Activated naive CD4-positive, alpha-beta T cell treated with Interleukin-2 at 50 U/mL for 16 hours (primary cell): ENCODE results near the gene MT1F.
A peak's percentile ranks its signal among the peaks of the same experiment; 100 is the strongest.
"Not testable (repeated sequence)": the region's sequence is repeated elsewhere in the genome, so short reads cannot be mapped to it uniquely, and the experiment has no call there.

Source experiments
- DNase-seq: peaks from one replicate; pipeline ENCODE4 v3.0.0-alpha.2; 2020

MT1F gene

DNA sequence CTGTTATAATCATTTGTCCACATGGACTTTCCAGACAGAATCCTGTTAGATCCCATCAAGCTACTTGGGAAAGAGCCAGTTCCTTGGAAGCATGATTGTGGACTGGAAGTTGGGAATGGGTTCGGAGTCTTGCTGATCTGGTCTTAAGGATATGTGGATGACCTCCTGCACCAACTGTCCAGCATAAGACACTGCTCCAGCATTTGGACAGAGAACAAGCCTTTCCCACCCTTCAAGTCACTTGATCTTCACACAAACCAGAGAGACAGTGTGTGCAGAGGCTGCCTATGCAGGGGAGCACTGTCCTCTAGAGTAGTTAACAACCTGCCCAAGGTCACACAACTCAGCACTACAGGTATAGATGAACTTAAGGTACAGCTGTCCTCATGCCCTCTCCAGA, 11.9 kb upstream of the MT1F start:
- no peak for DNase-seq

DNA sequence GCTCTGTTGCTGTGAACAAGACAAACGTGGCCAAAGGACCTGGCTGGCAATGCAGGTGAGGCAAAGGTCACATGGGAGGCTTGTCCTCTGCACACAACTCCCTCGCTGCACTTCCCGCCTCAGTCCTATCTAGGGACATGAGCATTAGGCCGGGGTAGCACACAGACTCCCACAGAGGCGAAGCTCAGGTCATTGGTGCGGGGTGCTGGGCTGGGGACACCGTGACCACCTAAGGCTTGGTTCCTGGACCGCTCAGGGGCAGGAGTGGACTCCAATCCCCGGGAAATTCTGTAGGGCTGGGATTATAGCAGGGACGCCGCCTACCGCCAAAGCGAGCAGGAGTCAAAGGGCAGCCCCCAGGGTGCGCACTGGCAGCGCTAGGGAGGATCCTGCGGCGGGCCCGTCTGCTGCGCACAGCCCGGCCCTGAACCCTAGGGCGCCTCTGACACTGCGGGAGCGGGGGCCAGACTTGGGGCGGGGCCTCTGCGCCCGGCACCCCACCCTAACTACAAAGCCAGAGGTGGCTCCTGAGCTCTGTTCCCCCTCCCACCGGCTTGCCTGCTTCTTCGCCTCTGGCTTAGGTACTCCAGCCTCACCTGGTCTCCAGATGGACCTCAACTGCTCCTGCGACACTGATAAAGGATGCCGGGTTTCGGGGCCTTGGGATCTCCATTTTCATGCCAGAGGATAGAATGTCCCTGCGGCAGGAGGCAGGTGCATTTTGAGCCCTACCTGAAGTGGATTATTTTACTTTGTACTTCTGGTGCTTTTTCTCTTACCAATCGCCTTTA, 9.9 kb upstream of the MT1F start:
- DNase-seq: no peak

DNA sequence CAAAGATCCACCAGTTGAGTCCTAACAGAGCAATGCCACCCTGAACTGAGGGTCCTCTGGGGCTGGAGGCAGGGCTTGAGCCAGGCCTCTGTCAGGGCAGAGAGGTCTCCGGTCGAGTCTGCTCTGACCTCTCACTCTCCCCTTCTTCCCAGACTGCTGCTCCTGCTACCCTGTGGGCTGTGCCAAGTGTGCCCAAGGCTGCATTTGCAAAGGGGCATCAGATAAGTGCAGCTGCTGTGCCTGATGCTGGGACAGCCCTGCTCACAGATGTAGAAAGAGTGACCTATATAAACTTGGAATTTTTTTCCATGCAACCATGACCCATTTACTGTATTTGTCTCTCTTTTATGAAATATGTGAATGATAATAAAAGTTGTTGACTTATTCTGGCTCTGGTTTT, 8.5 kb upstream of the MT1F start:
- no peak for DNase-seq

DNA sequence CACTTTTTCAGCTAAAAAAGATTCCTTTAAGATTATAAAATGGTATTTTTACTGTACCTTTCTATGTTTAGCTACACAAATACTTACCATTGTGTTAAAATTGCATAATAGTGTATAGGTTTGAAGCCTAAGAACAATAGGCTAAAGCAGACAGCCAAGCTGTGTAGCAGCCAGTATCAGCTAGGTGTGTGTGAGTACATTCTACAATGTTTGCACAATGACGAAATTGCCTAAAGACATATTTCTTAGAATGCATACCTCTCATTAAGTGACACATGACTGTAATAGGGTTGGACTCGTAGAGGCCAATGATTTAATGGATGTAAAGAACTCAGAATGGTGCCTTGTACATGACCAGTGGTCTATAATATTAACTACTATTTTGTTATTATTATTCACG, 7.9 kb upstream of the MT1F start:
- DNase-seq: no peak

- DNase-seq: no peak
Observed at GRCh38 chr16:56651586-56651985, 6.2 kb upstream of the MT1F start, which contains the start of gene MT1B. TSS of gene MT1B (plus strand) at chr16:56651886. CDS start at chr16:56651954, 68 bp downstream.

DNA sequence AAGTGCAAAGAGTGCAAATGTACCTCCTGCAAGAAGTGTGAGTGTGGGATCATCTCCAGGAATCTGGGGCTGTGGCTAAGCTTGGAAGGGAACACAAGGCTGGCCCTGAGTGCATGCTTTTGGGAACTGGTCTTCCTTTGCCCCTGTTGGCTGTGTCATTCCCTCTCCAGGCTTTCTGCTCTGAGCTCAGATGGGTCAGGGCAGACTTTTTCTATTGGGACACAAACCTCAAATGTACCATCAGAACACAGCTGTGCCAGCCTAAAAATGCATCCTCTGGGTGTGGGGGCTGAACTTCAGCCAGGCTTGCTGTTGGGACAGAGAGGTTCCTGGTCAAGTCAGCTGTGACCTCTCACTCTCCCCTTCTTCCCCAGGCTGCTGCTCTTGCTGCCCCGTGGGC, 5.2 kb upstream of the MT1F start:
- DNase-seq: no peak

DNA sequence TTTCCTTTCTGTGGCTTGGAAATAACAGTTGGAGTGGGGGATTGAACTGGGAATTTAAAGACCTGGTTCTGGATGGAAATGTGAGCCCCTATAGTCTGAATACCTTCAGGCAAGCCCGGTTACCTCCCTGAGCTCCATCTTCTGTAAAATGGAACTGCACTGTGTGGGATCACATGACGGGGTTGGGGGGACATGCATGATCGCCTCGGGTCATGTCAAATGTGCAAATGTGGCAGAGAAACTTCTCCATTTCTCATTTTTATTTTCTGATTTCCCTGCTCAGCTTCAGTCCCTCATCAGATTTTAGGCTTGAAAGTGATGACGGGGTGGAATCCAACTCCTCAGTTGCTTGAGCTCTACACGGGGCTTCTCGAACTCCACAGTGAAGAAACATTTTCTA, 4.5 kb upstream of the MT1F start:
- no peak for DNase-seq

GRCh38 chr16:56658327-56658875, 642 bp downstream of the MT1F start:
- DNase-seq: no peak

DNA sequence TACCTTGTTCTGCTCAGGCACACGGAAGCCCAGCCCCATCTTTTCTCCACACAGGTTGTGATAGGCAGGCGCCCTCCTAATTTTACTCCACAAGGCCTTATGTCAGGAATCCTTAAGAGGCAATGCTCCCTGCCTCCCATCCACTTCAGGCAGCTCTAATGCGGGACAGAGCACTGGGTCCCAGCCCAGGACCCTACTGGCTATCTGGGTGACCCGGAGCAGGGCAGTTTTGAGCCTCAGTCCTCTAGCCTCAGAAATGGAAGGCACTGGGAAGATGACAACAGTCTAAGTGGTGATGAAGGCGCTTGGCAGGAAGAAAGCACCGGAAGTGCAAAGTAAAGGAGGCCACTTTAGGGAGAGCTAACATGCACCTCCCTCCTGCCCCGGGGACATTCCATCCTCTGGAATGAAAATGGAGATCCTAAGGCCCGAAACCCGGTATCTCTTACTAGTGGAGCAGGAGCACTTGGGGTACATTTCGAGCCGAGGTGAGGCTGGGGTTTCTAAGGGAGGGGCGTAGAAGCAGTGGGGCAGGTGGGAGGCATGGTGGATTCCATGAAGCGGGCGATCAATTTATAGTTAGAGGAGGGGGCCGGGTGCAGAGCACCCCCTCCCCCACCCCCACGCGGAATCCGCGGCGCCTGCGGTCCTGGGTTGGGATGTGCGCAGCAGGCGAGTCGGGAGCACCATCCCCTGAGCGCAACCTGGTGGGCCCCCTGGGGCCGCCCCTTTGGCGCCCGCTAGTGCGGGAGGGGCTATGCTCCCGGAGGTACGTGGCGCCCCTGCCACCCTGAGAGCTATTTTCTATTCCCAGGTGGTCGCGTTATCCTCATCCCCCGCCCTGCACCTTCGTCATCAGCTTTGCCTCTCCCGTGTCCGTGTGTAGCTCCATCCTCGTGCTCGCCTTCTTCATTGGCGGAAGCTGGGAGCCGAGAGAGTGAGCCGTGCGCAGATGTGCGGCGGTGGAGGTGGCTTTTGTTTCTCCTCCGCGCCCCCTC, 4.9 kb downstream of the MT1F start:
- DNase-seq: peak; percentile 40

DNA sequence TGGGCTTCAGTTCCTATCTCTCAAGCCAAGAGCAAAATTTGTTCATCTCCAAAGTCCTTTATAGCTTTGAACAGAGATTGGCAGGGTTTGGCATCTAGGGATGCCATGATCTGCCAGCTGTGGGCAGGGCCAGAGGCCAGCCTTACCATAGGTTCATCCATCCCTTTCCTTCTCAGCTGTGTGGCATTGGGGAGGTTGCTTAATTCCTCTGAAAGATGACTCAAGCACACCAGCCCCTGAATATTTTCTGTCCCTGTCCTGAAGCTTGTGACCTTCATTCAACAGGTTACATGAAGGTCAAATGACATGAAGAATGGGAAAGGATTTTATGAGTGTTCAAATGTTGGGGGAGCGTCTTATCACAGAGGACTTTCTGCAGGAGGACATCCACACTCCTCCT, 6.7 kb downstream of the MT1F start:
- no peak for DNase-seq

GRCh38 chr16:56665286-56666261, 7.8 kb downstream of the MT1F start:
- DNase-seq: not testable (repeated sequence)

- peak; percentile 30 for DNase-seq
Observed at GRCh38 chr16:56667581-56668571, 10.1 kb downstream of the MT1F start, which contains the start of gene MT1G. TSS of gene MT1G (minus strand) at chr16:56668065. CDS start at chr16:56667993, 72 bp downstream.

DNA sequence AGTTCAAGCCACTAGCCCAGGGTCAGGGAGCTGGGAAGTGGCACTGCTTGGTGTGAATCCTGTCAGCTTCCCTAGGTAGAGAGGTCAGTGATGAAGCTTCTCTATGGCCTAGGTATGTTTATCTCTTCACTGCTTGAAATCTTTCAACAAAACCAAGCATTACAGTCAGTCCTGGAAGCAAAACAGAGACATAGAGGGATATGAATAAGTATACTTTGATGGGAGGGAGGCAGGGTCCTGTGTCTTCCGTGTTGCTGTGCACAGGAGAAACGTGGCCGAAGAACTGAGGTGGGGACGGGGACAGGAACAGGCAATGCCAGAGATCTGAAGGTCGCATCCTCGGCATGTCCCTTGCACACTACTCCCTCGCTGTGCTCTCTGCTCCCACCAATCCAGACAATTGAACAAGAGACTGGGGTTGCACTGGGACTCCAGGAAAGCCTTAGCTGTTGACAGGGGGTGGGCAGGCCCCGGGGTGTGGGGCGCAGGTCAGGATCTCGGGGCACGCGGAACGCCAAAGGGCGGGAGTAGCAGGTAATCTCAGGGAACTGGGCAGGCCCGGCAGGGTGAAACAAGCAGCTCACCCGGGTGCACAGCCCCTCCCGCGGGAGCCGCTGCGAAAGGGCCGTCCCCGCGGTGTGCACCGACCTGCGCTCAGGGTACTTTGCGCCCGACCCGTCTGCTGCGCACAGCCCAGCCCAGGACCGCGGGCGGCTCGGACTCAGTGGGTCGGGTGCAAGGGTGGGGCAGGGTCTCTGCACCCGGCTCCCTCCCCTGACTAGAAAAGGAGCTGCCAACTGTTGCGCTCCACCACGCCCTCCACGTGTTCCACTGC, 11.5 kb downstream of the MT1F start, which contains the start of gene MT1H:
MT1H (plus strand) TSS at position 810 of the 835 bp plus-strand sequence. CDS start 71 bp downstream, outside the sequence.
- no peak for DNase-seq

- no peak for DNase-seq
Observed at GRCh38 chr16:56669840-56670619, 12.3 kb downstream of the MT1F start.

DNA sequence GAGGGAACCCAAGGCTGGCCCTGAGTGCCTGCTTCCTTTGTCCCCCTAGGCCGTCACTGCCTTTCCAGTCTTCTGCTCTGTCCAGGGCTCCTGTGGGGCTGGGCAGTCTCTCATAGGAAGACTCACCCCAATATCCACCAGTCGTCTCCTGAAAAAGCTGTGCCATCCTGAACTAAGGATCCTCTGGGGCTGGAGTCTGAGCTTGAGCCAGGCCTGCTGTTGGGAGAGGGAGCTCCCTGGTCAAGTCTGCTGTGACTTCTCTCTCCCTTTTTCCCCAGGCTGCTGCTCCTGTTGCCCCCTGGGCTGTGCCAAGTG, 12.8 kb downstream of the MT1F start:
- DNase-seq: no peak

GRCh38 chr16:56671691-56672090, 13.9 kb downstream of the MT1F start:
- not testable (repeated sequence) for DNase-seq

DNA sequence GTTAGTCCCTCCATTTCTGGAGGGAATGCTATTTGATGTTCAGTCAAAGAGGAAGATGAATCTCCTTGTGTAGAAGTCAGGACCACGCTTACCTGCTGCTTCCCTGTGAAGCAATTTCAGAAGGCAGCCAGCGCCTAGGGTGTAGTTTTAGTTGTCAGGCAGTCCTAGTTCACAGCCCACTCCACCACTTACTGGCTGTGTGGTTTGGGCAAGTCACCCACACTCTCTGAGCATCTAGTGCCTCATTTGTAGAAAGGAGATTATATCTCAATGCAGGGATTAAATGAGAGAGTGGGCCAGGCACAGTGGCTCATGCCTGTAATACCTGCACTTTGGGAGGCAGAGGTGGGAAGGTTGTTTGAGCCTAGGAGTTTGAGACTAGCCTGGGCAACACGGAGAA, 14.4 kb downstream of the MT1F start:
- DNase-seq: not testable (repeated sequence)

DNA sequence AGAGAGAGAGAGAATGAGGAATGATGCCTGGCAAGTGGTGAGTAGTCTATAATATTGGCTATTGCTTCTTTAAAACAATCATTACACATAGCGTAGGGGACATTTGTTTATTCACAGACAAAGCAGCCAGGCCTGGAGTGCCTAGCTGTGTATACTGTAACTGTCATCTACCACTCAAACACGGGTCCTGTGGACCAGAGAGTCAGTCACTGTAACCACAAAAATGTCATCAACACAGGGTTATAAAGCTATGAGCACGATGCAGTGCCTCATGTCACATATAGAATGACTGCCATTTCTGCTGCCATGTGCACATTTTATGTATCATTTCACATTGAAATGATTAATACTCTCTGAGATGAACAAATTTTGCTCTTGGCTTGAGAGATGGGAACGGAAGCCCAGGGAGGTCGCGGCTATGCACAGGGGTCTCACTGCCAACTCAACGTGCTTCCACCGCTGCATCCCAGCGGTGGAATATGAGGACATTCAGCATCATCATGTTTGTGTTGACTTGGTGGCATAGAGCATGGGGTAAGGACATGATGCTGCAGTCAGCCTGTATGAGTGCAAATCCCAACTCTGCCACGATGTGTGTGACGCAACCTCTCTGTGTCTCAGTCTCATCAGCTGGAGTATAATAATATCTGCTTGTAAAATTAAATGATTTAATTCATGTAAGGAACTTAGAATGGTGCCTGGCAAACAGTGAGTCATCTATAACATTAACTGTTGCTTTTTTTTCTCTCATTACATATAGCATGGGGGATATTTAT, 15.2 kb downstream of the MT1F start:
- no peak for DNase-seq
